GM18870 (cell line): Measurements from ENCODE around the gene MFAP4.
A peak's percentile ranks its signal among the peaks of the same experiment; 100 is the strongest.

Experiments used
- ATAC-seq: cut with Tn5 transposase; IDR thresholded peaks from one replicate; pipeline ENCODE4 v1.9.1; 2021; ENCODE audit warnings: moderate library complexity; ENCODE audit not compliant: unreplicated experiment

The MFAP4 gene

GRCh38 chr17:19386051-19386929, 700 bp downstream of the MFAP4 start:
- ATAC-seq = no peak

GRCh38 chr17:19385521-19385983, 1.4 kb downstream of the MFAP4 start:
- ATAC-seq = no peak

DNA sequence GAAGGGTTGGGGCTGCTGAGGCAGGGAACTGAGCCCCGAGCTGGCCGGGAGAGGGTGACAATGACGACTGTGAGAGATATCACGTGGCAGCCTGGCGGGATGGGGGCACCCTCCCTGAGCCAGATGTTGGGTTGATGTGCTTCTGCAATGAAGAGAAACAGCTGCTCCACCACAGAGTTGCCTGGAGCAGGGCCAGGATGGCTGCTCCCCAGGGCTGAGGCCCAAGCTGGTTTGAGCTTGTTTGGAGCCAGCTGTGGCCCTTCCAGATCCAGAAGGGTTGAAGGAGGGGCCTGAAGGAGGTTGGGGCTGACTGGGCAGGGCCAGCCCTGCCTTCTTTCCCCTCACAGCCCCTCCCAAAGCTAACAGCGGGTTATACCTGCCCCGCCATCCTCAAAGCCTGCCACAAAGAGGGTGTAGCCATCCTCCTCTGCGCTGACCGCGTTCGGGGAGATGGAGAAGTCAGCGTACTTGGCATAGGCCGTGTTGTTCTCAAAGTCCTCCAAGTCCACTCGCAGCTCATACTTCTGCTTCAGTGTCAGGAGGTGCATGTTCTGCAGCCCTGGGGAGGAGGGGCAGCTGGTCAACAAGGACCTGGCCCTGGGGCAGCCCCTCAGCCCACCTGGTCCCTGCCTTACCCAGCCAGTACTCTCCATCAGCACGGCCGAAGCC, 2.1 kb downstream of the MFAP4 start:
- no peak for ATAC-seq

DNA sequence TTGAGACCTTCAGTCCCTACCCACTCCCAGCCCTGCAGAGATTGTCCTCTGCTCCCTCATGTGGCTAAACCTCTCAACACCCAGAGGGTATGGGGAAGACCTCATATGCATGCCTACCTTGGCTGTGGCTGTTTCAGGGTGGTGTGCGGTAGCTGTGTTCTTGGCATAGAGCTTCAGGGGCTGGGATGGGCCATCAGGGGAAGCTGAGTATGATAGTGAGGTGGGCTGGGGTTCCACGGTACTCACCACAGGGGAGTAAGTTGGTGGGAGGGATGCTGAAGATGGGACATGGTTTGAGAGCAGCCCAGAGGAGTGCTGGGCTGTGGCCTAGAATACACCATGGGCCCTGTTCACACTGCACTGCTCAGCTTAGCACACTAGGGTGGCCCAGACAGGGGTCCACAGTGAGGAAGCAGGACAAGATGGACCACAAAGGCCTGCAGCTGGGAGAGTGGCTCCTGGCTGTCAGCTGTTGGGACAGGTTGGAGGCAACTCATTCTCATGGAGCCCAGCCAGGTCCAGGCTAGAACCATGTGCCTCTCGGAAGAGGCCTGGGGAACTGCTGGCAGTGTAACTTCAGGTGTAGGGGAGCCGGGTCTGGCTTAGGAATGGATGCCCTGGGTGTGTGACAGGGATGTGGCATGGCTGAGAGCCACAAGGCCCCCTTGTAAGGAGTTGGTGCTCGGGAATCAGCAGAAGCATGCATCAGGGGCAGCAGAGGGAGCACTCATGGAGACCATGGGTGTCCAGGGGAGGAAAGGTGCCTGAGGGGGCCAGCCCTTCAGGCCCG, 3.1 kb downstream of the MFAP4 start:
- ATAC-seq = no peak

DNA sequence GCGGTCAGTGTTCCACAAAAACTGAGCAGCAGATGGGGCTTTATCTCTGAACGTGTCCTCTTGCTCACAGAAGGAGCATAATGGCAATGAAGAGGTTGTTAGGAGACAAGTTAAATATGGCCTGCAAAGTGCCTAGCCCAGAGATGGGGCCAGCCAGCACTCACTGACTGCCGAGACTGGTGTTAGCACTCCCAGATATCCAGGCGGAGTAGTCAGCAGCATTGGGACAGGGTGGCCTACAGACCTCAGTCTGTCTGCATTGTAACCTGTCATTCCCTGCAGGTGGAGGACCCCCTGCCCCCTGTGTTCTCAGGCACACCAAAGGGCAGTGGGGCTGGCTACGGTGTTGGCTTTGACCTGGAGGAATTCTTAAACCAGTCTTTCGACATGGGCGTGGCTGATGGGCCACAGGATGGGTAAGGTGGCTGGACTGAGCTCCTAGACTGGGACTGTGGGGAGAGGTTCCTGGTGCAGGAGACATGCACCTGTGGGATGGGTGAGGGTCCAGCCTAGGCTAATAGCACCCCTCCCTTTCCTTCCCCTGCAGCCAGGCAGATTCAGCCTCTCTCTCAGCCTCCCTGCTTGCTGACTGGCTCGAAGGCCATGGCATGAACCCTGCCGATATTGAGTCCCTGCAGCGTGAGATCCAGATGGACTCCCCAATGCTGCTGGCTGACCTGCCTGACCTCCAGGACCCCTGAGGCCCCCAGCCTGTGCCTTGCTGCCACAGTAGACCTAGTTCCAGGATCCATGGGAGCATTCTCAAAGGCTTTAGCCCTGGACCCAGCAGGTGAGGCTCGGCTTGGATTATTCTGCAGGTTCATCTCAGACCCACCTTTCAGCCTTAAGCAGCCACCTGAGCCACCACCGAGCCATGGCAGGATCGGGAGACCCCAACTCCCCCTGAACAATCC, 4.2 kb downstream of the MFAP4 start:
- ATAC-seq = no peak

DNA sequence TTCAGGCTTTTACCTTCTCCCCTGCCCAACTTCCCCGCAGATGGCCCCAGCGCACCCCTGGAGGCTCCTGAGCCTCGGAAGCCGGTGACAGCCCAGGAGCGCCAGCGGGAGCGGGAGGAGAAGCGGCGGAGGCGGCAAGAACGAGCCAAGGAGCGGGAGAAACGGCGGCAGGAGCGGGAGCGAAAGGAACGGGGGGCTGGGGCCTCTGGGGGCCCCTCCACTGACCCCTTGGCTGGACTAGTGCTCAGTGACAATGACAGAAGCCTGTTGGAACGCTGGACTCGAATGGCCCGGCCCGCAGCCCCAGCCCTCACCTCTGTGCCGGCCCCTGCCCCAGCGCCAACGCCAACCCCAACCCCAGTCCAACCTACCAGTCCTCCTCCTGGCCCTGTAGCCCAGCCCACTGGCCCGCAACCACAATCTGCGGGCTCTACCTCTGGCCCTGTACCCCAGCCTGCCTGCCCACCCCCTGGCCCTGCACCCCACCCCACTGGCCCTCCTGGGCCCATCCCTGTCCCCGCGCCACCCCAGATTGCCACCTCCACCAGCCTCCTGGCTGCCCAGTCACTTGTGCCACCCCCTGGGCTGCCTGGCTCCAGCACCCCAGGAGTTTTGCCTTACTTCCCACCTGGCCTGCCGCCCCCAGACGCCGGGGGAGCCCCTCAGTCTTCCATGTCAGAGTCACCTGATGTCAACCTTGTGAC, 5.1 kb downstream of the MFAP4 start:
- no peak for ATAC-seq

GRCh38 chr17:19381361-19381740, 5.6 kb downstream of the MFAP4 start:
- ATAC-seq = no peak

DNA sequence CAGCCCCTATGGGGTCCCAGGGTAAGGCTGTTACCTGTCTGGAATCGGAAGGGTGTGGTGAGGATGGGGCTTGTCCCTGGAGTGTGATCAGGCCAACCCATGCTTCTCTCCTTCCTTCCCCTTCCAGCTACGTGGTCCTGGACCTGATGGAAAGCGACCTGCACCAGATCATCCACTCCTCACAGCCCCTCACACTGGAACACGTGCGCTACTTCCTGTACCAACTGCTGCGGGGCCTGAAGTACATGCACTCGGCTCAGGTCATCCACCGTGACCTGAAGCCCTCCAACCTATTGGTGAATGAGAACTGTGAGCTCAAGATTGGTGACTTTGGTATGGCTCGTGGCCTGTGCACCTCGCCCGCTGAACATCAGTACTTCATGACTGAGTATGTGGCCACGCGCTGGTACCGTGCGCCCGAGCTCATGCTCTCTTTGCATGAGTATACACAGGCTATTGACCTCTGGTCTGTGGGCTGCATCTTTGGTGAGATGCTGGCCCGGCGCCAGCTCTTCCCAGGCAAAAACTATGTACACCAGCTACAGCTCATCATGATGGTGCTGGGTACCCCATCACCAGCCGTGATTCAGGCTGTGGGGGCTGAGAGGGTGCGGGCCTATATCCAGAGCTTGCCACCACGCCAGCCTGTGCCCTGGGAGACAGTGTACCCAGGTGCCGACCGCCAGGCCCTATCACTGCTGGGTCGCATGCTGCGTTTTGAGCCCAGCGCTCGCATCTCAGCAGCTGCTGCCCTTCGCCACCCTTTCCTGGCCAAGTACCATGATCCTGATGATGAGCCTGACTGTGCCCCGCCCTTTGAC, 6.3 kb downstream of the MFAP4 start:
- no peak for ATAC-seq

DNA sequence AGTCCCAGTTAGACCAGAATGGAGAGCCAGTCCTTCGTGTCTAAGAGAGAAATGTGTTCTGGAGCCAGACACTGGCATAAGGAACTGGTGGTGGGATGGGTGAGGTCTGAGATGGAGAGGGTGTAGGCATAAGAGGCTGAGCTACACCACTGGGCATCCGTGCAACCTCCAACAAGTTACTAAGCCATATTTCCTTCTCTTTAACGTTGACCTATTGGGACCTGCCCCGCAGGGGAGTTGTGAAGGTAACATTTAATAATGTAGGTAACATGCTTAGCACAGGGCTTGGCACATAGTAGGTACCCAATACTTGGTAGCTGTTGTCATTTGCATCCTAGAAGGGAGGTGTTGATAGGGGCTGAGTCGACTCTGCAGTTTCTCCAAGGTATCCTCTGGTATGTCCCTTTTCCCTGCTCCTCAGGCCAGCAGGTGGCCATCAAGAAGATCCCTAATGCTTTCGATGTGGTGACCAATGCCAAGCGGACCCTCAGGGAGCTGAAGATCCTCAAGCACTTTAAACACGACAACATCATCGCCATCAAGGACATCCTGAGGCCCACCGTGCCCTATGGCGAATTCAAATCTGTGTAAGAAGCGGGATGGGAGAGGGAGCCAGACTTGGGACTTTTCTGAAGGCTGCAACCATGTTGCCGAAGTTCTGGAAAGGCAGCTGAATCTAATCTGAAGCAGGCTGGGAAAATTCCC, 7.5 kb downstream of the MFAP4 start:
- no peak for ATAC-seq

GRCh38 chr17:19378416-19379360, 8.3 kb downstream of the MFAP4 start, which contains the start of gene MAPK7:
TSS of gene MAPK7 (plus strand) at chr17:19378498. CDS start at chr17:19378901, 403 bp downstream.
- no peak for ATAC-seq

- ATAC-seq = peak; percentile 88
Measured at GRCh38 chr17:19377602-19378415, 9.2 kb downstream of the MFAP4 start.

DNA sequence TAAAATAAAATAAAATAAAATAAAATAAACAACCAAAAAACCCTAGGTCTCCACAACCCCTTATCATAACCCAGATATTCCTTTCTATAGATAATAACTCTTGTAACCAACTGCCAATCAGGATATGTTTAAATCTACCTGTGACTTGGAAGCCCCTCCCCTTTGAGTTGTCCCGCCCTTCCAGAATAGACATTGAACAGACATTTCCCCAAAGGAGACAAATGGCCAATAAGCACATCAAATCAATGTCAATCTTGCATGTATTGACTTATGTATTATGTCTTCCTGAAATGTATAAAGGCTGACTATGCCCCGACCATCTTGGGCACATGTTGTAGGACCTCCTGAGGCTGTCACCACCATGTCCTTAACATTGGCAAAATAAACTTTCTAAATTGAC, 10.2 kb downstream of the MFAP4 start:
- no peak for ATAC-seq

- ATAC-seq = no peak
Measured at GRCh38 chr17:19375732-19376131, 11.3 kb downstream of the MFAP4 start.

GRCh38 chr17:19374136-19374535, 12.9 kb downstream of the MFAP4 start:
- ATAC-seq = no peak

GRCh38 chr17:19372866-19373504, 14.0 kb downstream of the MFAP4 start:
- ATAC-seq = no peak

- ATAC-seq = no peak
Measured at GRCh38 chr17:19372439-19372838, 14.6 kb downstream of the MFAP4 start.
